ENCODE measurements around the gene TANGO6.

Gene TANGO6

DNA sequence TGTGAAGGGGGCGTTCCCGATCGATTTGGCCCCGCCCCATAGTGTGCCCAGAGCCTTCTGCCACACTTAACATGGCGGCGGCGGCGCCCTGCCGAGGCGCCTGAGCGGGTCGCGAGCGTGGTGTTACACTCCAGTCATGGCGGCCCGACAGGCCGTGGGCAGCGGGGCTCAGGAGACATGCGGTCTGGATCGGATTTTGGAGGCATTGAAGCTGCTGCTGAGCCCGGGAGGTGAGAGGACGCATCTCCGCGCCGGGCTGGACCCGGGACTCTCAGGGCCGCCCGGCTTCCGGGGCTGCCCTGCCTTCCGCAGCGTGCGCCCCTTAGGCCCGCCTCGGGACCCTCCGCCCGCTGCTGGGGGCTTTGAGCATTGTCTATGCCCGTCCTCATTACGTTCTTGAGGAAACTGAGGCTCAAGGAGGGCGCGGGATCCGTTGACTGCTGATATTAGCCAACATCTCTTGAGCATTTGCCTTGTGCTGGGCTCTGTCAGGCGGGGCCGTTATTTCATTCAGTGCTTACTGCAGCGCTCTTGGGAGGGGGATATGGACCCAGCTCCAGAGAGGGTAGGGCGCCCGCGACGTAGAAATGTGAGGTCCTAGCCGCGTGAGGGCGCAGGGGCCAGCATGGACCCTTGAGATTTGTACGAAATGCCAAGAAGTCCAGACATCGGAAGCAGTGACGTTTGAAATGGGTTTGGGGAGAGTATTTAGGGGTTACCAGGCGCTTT, at the start of gene TANGO6:
TANGO6 (plus strand) TSS at position 50 of the 729 bp plus-strand sequence; CDS start at position 137, 87 bp downstream.
- H3K4me1 ChIP-seq: peaks cover 4% of the 10 kb centered on the region
- peak within 1 kb of the TSS; percentile 99 for H2AFZ ChIP-seq
- TF ChIP-seq, protein P1, sequence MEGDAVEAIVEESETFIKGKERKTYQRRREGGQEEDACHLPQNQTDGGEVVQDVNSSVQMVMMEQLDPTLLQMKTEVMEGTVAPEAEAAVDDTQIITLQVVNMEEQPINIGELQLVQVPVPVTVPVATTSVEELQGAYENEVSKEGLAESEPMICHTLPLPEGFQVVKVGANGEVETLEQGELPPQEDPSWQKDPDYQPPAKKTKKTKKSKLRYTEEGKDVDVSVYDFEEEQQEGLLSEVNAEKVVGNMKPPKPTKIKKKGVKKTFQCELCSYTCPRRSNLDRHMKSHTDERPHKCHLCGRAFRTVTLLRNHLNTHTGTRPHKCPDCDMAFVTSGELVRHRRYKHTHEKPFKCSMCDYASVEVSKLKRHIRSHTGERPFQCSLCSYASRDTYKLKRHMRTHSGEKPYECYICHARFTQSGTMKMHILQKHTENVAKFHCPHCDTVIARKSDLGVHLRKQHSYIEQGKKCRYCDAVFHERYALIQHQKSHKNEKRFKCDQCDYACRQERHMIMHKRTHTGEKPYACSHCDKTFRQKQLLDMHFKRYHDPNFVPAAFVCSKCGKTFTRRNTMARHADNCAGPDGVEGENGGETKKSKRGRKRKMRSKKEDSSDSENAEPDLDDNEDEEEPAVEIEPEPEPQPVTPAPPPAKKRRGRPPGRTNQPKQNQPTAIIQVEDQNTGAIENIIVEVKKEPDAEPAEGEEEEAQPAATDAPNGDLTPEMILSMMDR (IDR thresholded peaks at IDR 0.05): no peak
- H3K9me3 ChIP-seq (ENCODE audit: control insufficient read depth, low read length): no peaks in the 10 kb centered on the region
- no peaks in the 10 kb centered on the region for H3K27me3 ChIP-seq (ENCODE audit: control insufficient read depth, insufficient read depth, low read length)
- peak within 1 kb of the TSS; percentile 82 for H3K4me3 ChIP-seq (ENCODE audit: low read depth, low read length)
- H3K9ac ChIP-seq: peak within 1 kb of the TSS; percentile 43
- no peaks in the 10 kb centered on the region for H3K79me2 ChIP-seq
- peak within 1 kb of the TSS; percentile 85 for H3K27ac ChIP-seq
- no peaks in the 10 kb centered on the region for H3K36me3 ChIP-seq (ENCODE audit: control insufficient read depth, insufficient read depth, low read length)
- H3K4me2 ChIP-seq (ENCODE audit: low read length): peak within 1 kb of the TSS; percentile 84

DNA sequence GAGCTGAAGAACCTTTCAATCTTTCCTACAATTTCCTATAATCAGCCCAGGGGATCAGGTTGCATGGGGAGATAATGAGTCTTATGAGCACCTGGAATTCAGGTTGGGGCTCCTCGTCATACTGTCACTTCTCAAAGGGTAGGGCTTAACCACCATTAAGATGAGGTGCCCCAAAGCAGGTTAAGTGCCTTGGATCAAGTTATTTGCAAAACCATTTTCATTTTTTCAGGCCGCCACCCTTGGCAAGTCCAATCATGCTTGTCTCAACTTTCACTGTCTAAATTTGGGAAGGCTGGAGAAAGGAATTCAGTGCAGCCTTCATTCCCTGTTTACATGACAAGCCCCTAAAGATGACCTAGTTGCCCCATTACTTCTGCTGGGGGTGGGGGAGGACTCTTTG, 44.9 kb upstream of the TANGO6 start:
- H3K27me3 ChIP-seq (ENCODE audit: control insufficient read depth, insufficient read depth, low read length): no peaks in the 10 kb centered on the region
- H3K4me1 ChIP-seq: peaks cover 21% of the 10 kb centered on the region
- peak overlapping the region; percentile 11 for H3K27ac ChIP-seq
- no peaks in the 10 kb centered on the region for H3K36me3 ChIP-seq (ENCODE audit: control insufficient read depth, insufficient read depth, low read length)
- H3K4me3 ChIP-seq (ENCODE audit: low read depth, low read length): no peak overlapping the region
- peaks cover 52% of the 10 kb centered on the region for H3K79me2 ChIP-seq
- no peak overlapping the region for H3K9ac ChIP-seq
- no peak overlapping the region for H2AFZ ChIP-seq
- no peak overlapping the region for H3K4me2 ChIP-seq (ENCODE audit: low read length)
- no peaks in the 10 kb centered on the region for H3K9me3 ChIP-seq (ENCODE audit: control insufficient read depth, low read length)
- TF ChIP-seq, protein P1 (IDR thresholded peaks at IDR 0.05): no peak

DNA sequence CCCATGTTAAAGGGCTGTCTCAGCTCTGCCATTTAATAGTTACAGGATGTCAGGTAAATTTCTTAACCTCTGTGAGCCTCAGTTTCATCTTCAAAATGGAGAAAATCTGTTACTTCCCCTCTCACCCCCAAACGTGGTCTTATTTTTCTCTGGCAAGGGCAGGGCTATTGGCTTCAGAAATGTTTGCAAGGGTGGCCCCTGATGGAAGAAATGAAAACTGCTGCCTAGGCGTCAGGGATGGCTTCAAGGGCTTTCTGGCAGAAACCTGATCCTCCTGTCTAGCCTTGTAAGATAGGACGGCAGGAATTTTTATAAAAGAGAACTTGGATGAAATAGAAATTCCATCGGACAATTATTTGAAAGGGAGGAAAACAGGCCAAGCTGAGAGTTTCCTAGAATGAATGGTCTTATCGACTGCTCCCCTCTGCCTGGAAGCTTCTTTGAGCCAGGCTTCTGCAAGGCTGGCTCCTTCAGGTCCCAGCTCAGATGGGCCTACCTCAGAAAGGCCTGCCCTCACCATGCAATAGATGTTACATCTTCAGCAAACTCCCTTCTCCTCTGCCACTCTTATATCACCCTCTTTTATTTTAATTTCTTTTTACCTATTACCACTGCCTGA, 43.0 kb upstream of the TANGO6 start:
- no peak overlapping the region for H3K4me2 ChIP-seq (ENCODE audit: low read length)
- H3K4me1 ChIP-seq: peaks cover 22% of the 10 kb centered on the region
- H3K36me3 ChIP-seq (ENCODE audit: control insufficient read depth, insufficient read depth, low read length): no peaks in the 10 kb centered on the region
- no peaks in the 10 kb centered on the region for H3K27me3 ChIP-seq (ENCODE audit: control insufficient read depth, insufficient read depth, low read length)
- TF ChIP-seq, protein P1 (IDR thresholded peaks at IDR 0.05): peak; percentile 74
- H3K4me3 ChIP-seq (ENCODE audit: low read depth, low read length): peak overlapping the region; percentile 23
- H3K27ac ChIP-seq: peak overlapping the region; percentile 35
- H3K9me3 ChIP-seq (ENCODE audit: control insufficient read depth, low read length): no peaks in the 10 kb centered on the region
- no peak overlapping the region for H2AFZ ChIP-seq
- no peak overlapping the region for H3K9ac ChIP-seq
- peaks cover 46% of the 10 kb centered on the region for H3K79me2 ChIP-seq

DNA sequence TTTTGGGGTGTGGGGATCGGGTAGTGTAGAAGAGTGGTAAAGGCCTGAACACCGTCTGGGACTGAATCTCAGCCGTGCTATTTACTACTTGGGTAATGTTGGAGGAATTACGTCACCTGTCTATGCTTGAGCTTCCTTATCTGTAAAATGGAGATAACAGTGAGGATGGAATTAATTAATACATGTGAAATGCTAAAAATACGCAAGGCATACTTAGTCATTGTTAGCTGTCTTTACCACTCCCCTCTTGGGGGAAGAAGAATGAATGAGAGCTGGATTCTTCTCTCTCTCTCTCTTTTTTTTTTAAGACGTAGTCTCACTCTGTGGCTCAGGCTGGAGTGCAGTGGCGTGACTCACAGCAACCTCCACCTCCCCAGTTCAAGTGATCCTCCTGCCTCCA, 41.1 kb upstream of the TANGO6 start:
- H3K9ac ChIP-seq: no peak overlapping the region
- no peaks in the 10 kb centered on the region for H3K36me3 ChIP-seq (ENCODE audit: control insufficient read depth, insufficient read depth, low read length)
- no peak overlapping the region for H2AFZ ChIP-seq
- H3K27ac ChIP-seq: peak overlapping the region; percentile 4
- no peak overlapping the region for H3K4me3 ChIP-seq (ENCODE audit: low read depth, low read length)
- no peak overlapping the region for H3K4me2 ChIP-seq (ENCODE audit: low read length)
- H3K9me3 ChIP-seq (ENCODE audit: control insufficient read depth, low read length): no peaks in the 10 kb centered on the region
- TF ChIP-seq, protein P1 (IDR thresholded peaks at IDR 0.05): no peak
- H3K27me3 ChIP-seq (ENCODE audit: control insufficient read depth, insufficient read depth, low read length): no peaks in the 10 kb centered on the region
- H3K79me2 ChIP-seq: peaks cover 43% of the 10 kb centered on the region
- H3K4me1 ChIP-seq: peaks cover 24% of the 10 kb centered on the region
